Neural cell (in vitro differentiated cells): ENCODE results near the gene ACTR3C. TPM values are rescaled to one million over a fixed set of nuclear protein-coding genes. Genes with fewer than 3 reads are reported as not detected.

Source experiments
- H2AFZ ChIP-seq: fragments of 200-600, 300-800 bp; sonication (generic), shearing (Covaris generic); 2 replicates; pipeline ENCODE4 v1.6.0; 2014; ENCODE audit warnings: low read depth, mild to moderate bottlenecking, antibody characterized with exemption, low read length, moderate library complexity
- H3F3A ChIP-seq: fragments of 200-600 bp; shearing (Covaris generic); 2 replicates; pipeline ENCODE4 v1.6.1; 2016; ENCODE audit warnings: mild to moderate bottlenecking, moderate library complexity, mixed read lengths, antibody characterized with exemption, low read length; ENCODE audit not compliant: insufficient read depth, poor library complexity, severe bottlenecking
- H3K27ac ChIP-seq: fragments of 200-600, 300-800 bp; sonication (generic), shearing (Covaris generic); 2 replicates; pipeline ENCODE4 v1.5.1; 2014; ENCODE audit warnings: mild to moderate bottlenecking, low read length, moderate library complexity
- H3K27me3 ChIP-seq: fragments of 300-800, 200-600 bp; sonication (generic), shearing (Covaris generic); 2 replicates; pipeline ENCODE4 v1.6.0; 2014; ENCODE audit warnings: mild to moderate bottlenecking, low read depth, low read length, moderate library complexity; ENCODE audit not compliant: insufficient read depth
- H3K36me3 ChIP-seq: fragments of 300-800, 200-600 bp; sonication (generic), shearing (Covaris generic); 2 replicates; pipeline ENCODE4 v1.5.1; 2014; ENCODE audit warnings: mild to moderate bottlenecking, antibody characterized with exemption, low read length, moderate library complexity; ENCODE audit not compliant: insufficient read depth
- H3K4me2 ChIP-seq: fragments of 300-800, 200-600 bp; sonication (generic), shearing (Covaris generic); 2 replicates; pipeline ENCODE4 v1.6.0; 2014; ENCODE audit warnings: mild to moderate bottlenecking, low read length
- H3K4me3 ChIP-seq: fragments of 300-800, 200-600 bp; sonication (generic), shearing (Covaris generic); 2 replicates; pipeline ENCODE4 v1.5.1; 2014; ENCODE audit warnings: mild to moderate bottlenecking, low read length, moderate library complexity
- H3K79me2 ChIP-seq: fragments of 200-600 bp; shearing (Covaris generic); replicated peaks from 2 replicates; pipeline ENCODE4 v1.6.0; 2014; ENCODE audit warnings: mild to moderate bottlenecking, low read length, moderate library complexity; ENCODE audit not compliant: insufficient read depth
- H3K9ac ChIP-seq: fragments of 300-800, 200-600 bp; sonication (generic), shearing (Covaris generic); 2 replicates; pipeline ENCODE4 v1.6.1; 2016; ENCODE audit warnings: mild to moderate bottlenecking, low read length, mixed read lengths
- H3K9me2 ChIP-seq: fragments of 200-600 bp; shearing (Covaris generic); 2 replicates; pipeline ENCODE4 v1.6.1; 2016; ENCODE audit warnings: mild to moderate bottlenecking, low read length, mixed read lengths; ENCODE audit not compliant: insufficient read depth
- H3K9me3 ChIP-seq: fragments of 200-600, 300-800 bp; sonication (generic), shearing (Covaris generic); 2 replicates; pipeline ENCODE4 v1.6.1; 2016; ENCODE audit warnings: mild to moderate bottlenecking, mixed run types, low read length, moderate library complexity, mixed read lengths
- H4K20me1 ChIP-seq: fragments of 200-600 bp; shearing (Covaris generic); 2 replicates; pipeline ENCODE4 v1.6.1; 2016; ENCODE audit warnings: mild to moderate bottlenecking, mixed run types; ENCODE audit not compliant: insufficient read depth
- CTCF ChIP-seq: fragments of 450-650 bp; IDR thresholded peaks from 2 replicates; pipeline ENCODE4 v1.5.1; 2014; ENCODE audit warnings: antibody characterized with exemption, mild to moderate bottlenecking, moderate library complexity; ENCODE audit not compliant: poor library complexity, severe bottlenecking
- EP300 ChIP-seq: fragments of 450-650 bp; conservative IDR thresholded peaks from 2 replicates; pipeline ENCODE4 v1.6.1; 2014; ENCODE audit warnings: antibody characterized with exemption, mild to moderate bottlenecking, moderate library complexity; ENCODE audit not compliant: poor library complexity, severe bottlenecking
- EZH2 ChIP-seq: fragments of 200-600, 300-800 bp; shearing (Covaris generic), sonication (generic); IDR thresholded peaks from 2 replicates; pipeline ENCODE4 v1.6.1; 2014; ENCODE audit warnings: antibody characterized with exemption, low read length, borderline replicate concordance, mild to moderate bottlenecking; ENCODE audit not compliant: insufficient read depth, poor library complexity, severe bottlenecking
- MXI1 ChIP-seq: fragments of 450-650 bp; conservative IDR thresholded peaks from 2 replicates; pipeline ENCODE4 v1.6.1; 2014; ENCODE audit warnings: antibody characterized with exemption, mild to moderate bottlenecking; ENCODE audit not compliant: poor library complexity, severe bottlenecking
- POLR2AphosphoS5 ChIP-seq: IDR thresholded peaks from 2 replicates; pipeline ENCODE4 v1.6.1; 2012
- RAD21 ChIP-seq: fragments of 450-650 bp; conservative IDR thresholded peaks from 2 replicates; pipeline ENCODE4 v1.6.1; 2014; ENCODE audit warnings: antibody characterized with exemption, mild to moderate bottlenecking, moderate library complexity
- REST ChIP-seq: IDR thresholded peaks from 2 replicates; pipeline ENCODE4 v1.6.1; 2012; ENCODE audit warnings: borderline replicate concordance
- SMC3 ChIP-seq: fragments of 450-650 bp; conservative IDR thresholded peaks from 2 replicates; pipeline ENCODE4 v1.6.1; 2014; ENCODE audit warnings: antibody characterized with exemption, mild to moderate bottlenecking, moderate library complexity; ENCODE audit not compliant: poor library complexity
- TAF1 ChIP-seq: IDR thresholded peaks from 2 replicates; pipeline ENCODE4 v1.6.1; 2012; ENCODE audit warnings: low read depth
- polyA plus RNA-seq: library from polyadenylated mRNA; depleted of rRNA; stranded (reverse); fragments of >200 nt; gene quantifications from 2 replicates; pipeline ENCODE4 v1.2.3, GENCODE V29; 2014

Gene ACTR3C
- polyA plus RNA-seq, 1 donor from 2014 or later, result not detected

GRCh38 chr7:150325110-150325611 is 1.8 kb upstream of the ACTR3C start:
- Histone ChIP-seq H4K20me1 (no peaks in the 10 kb centered on the region), H3K27me3 (no peaks in the 10 kb centered on the region), H3K4me3 (no peak overlapping the region), H3K9me3 (no peaks in the 10 kb centered on the region), H3K4me2 (no peak overlapping the region), H3K79me2 (no peaks in the 10 kb centered on the region), H2AFZ (no peak overlapping the region), H3K9ac (no peak overlapping the region), H3K27ac (no peak overlapping the region), H3F3A (no peaks in the 10 kb centered on the region), H3K9me2 (no peaks in the 10 kb centered on the region), H3K36me3 (no peaks in the 10 kb centered on the region)
- TF ChIP-seq MXI1, result no peak
- no peak for TF ChIP-seq TAF1
- TF ChIP-seq REST, result no peak
- no peak for TF ChIP-seq CTCF
- TF ChIP-seq RAD21, result no peak
- no peak for TF ChIP-seq SMC3
- TF ChIP-seq EP300, result no peak
- no peak for TF ChIP-seq POLR2AphosphoS5
- TF ChIP-seq EZH2, result no peak

- Histone ChIP-seq H3K9me2 (no peaks in the 10 kb centered on the region), H3K4me3 (peak overlapping the region; percentile 56), H4K20me1 (no peaks in the 10 kb centered on the region), H3K36me3 (no peaks in the 10 kb centered on the region), H3K4me2 (no peak overlapping the region), H3K79me2 (no peaks in the 10 kb centered on the region), H3K27ac (no peak overlapping the region), H2AFZ (no peak overlapping the region), H3K9ac (no peak overlapping the region), H3K9me3 (no peaks in the 10 kb centered on the region), H3F3A (no peaks in the 10 kb centered on the region), H3K27me3 (no peaks in the 10 kb centered on the region)
- TF ChIP-seq REST, result no peak
- TF ChIP-seq SMC3, result no peak
- TF ChIP-seq TAF1, result no peak
- TF ChIP-seq RAD21, result no peak
- no peak for TF ChIP-seq POLR2AphosphoS5
- no peak for TF ChIP-seq EZH2
- no peak for TF ChIP-seq MXI1
- TF ChIP-seq CTCF, result no peak
- TF ChIP-seq EP300, result no peak
These were observed 1.1 kb upstream of the ACTR3C start for GRCh38 chr7:150324373-150324961.
